Spinal cord (tissue), 10 donors: ENCODE results near the gene GRK6. TPM values are rescaled to one million over a fixed set of nuclear protein-coding genes. Genes with fewer than 3 reads are reported as not detected.

Source experiments
- DNase-seq, 6 donors: peaks; one replicate each; pipeline versions ENCODE4 v3.0.0 to v3.0.0-alpha.2; 2013 to 2015; ENCODE audit warnings: low spot score in 6 of 6, low read depth in 4 of 6
- H3K27ac ChIP-seq: one replicate; pipeline ENCODE4 v1.5.1; 2013; ENCODE audit warnings: low read depth, low read length, control low read depth
- H3K27me3 ChIP-seq: one replicate; pipeline ENCODE4 v1.6.1; 2013; ENCODE audit warnings: low read length; ENCODE audit not compliant: control insufficient read depth, insufficient read depth
- H3K36me3 ChIP-seq: one replicate; pipeline ENCODE4 v1.6.1; 2013; ENCODE audit warnings: low read length; ENCODE audit not compliant: control insufficient read depth, insufficient read depth
- H3K4me1 ChIP-seq: one replicate; pipeline ENCODE4 v1.6.1; 2013; ENCODE audit warnings: low read length; ENCODE audit not compliant: control insufficient read depth, insufficient read depth
- H3K4me3 ChIP-seq: one replicate; pipeline ENCODE4 v1.5.1; 2013; ENCODE audit warnings: low read depth, low read length, control low read depth
- H3K9me3 ChIP-seq: one replicate; pipeline ENCODE4 v1.6.1; 2013; ENCODE audit warnings: low read length; ENCODE audit not compliant: control insufficient read depth, insufficient read depth
- WGBS: methylation state at CpG from one replicate; pipeline ENCODE4 v1.1.5; 2013; ENCODE audit warnings: missing lambda C conversion rate; ENCODE audit not compliant: insufficient coverage; 5-methylcytosine and 5-hydroxymethylcytosine counted together
- polyA plus RNA-seq, 2 donors: library from polyadenylated mRNA; unstranded; fragments of 120-200 nt; gene quantifications; one replicate each; pipeline ENCODE4 v1.2.1, GENCODE V29; 2013; ENCODE audit not compliant: insufficient read length in 2 of 2
- total RNA-seq, 2 donors: library from RNA; depleted of rRNA in 1 of 2; stranded (reverse); fragments of 120-200 nt in 1 of 2; fragments of >200 nt in 1 of 2; gene quantifications; one replicate each; pipeline versions ENCODE4 v1.2.3 to v1.2.4, GENCODE V29; 2013 to 2014
- donor health status: healthy.

The GRK6 gene
- total and polyA plus RNA-seq, 4 donors = 16.7 to 42.4 (median 32.2) TPM

GRCh38 chr5:177437623-177438022 lies 11.1 kb downstream of the GRK6 start:
- Histone ChIP-seq H3K4me3 (no peak overlapping the region), H3K27me3 (no peaks in the 10 kb centered on the region), H3K36me3 (peaks cover 87% of the 10 kb centered on the region), H3K9me3 (no peaks in the 10 kb centered on the region), H3K4me1 (peaks cover 3% of the 10 kb centered on the region), H3K27ac (no peak overlapping the region)
- 43% methylated on average over 4 of the region's 4 CpGs for WGBS
- DNase-seq = no peak

GRCh38 chr5:177438468-177438867 lies 12.0 kb downstream of the GRK6 start:
- Histone ChIP-seq H3K9me3 (no peaks in the 10 kb centered on the region), H3K36me3 (peaks cover 87% of the 10 kb centered on the region), H3K4me1 (no peaks in the 10 kb centered on the region), H3K4me3 (no peak overlapping the region), H3K27me3 (no peaks in the 10 kb centered on the region), H3K27ac (no peak overlapping the region)
- no peak for DNase-seq
- WGBS = 96% methylated on average over 9 of the region's 10 CpGs

GRCh38 chr5:177439518-177440053 lies 13.1 kb downstream of the GRK6 start:
- WGBS = 97% methylated on average over 3 of the region's 4 CpGs
- Histone ChIP-seq H3K36me3 (peaks cover 79% of the 10 kb centered on the region), H3K27me3 (no peaks in the 10 kb centered on the region), H3K9me3 (no peaks in the 10 kb centered on the region), H3K27ac (no peak overlapping the region), H3K4me1 (no peaks in the 10 kb centered on the region), H3K4me3 (no peak overlapping the region)
- DNase-seq = no peak

- H3K4me1 ChIP-seq = peaks cover 1% of the 10 kb centered on the region
- WGBS = 84% methylated on average over 24 of the region's 24 CpGs
- H3K4me3 ChIP-seq = no peak overlapping the region
- no peaks in the 10 kb centered on the region for H3K27me3 ChIP-seq
- no peak overlapping the region for H3K27ac ChIP-seq
- no peaks in the 10 kb centered on the region for H3K9me3 ChIP-seq
- DNase-seq = no peak
- peaks cover 71% of the 10 kb centered on the region for H3K36me3 ChIP-seq
These were observed 13.9 kb downstream of the GRK6 start for GRCh38 chr5:177440211-177440989.

- Histone ChIP-seq H3K4me3 (no peak overlapping the region), H3K27me3 (no peaks in the 10 kb centered on the region), H3K27ac (no peak overlapping the region), H3K4me1 (peaks cover 9% of the 10 kb centered on the region), H3K36me3 (peaks cover 63% of the 10 kb centered on the region), H3K9me3 (no peaks in the 10 kb centered on the region)
- WGBS = 85% methylated on average over 23 of the region's 26 CpGs
- DNase-seq = no peak
These were observed 14.7 kb downstream of the GRK6 start for GRCh38 chr5:177440990-177441780.

GRCh38 chr5:177442066-177442826 lies 15.8 kb downstream of the GRK6 start:
- DNase-seq = no peak
- WGBS = 90% methylated on average over 11 of the region's 20 CpGs
- Histone ChIP-seq H3K27me3 (no peaks in the 10 kb centered on the region), H3K9me3 (no peaks in the 10 kb centered on the region), H3K36me3 (peaks cover 54% of the 10 kb centered on the region), H3K4me3 (no peak overlapping the region), H3K4me1 (peaks cover 13% of the 10 kb centered on the region), H3K27ac (no peak overlapping the region)

GRCh38 chr5:177443144-177443983 lies 16.9 kb downstream of the GRK6 start:
- Histone ChIP-seq H3K9me3 (no peaks in the 10 kb centered on the region), H3K36me3 (peaks cover 42% of the 10 kb centered on the region), H3K4me3 (no peak overlapping the region), H3K4me1 (peaks cover 24% of the 10 kb centered on the region), H3K27me3 (no peaks in the 10 kb centered on the region), H3K27ac (no peak overlapping the region)
- DNase-seq = no peak
- 89% methylated on average over 12 of the region's 15 CpGs for WGBS

GRCh38 chr5:177444106-177445051 lies 17.9 kb downstream of the GRK6 start:
- H3K27ac ChIP-seq = no peak overlapping the region
- no peak overlapping the region for H3K4me3 ChIP-seq
- 82% methylated on average over 5 of the region's 7 CpGs for WGBS
- no peaks in the 10 kb centered on the region for H3K27me3 ChIP-seq
- no peak for DNase-seq
- H3K9me3 ChIP-seq = no peaks in the 10 kb centered on the region
- peaks cover 41% of the 10 kb centered on the region for H3K36me3 ChIP-seq
- H3K4me1 ChIP-seq = peaks cover 34% of the 10 kb centered on the region
